Mesothelial cell of epicardium (in vitro differentiated cells): ENCODE measurements around the gene PCSK1. TPM values are rescaled to one million over a fixed set of nuclear protein-coding genes. Genes with fewer than 3 reads are reported as not detected.

Experiments
- DNase-seq, 2 experiments: peaks; one replicate each; pipeline ENCODE4 v3.0.0; 2021; ENCODE audit warnings: low spot score in 2 of 2; ENCODE audit not compliant: unreplicated experiment in 2 of 2
- H3K27ac Mint-ChIP-seq: 2 replicates; pipeline ENCODE4 v1.8.0; 2021; ENCODE audit warnings: mixed read lengths
- H3K27me3 Mint-ChIP-seq: 2 replicates; pipeline ENCODE4 v1.8.0; 2021; ENCODE audit warnings: low read depth, mixed read lengths
- H3K36me3 Mint-ChIP-seq: 2 replicates; pipeline ENCODE4 v1.8.0; 2021; ENCODE audit warnings: mixed read lengths
- H3K4me1 Mint-ChIP-seq: 2 replicates; pipeline ENCODE4 v1.8.0; 2021; ENCODE audit warnings: mixed read lengths
- H3K4me3 Mint-ChIP-seq: 2 replicates; pipeline ENCODE4 v1.8.0; 2021; ENCODE audit warnings: mild to moderate bottlenecking, moderate library complexity, mixed read lengths
- H3K9me3 Mint-ChIP-seq: 2 replicates; pipeline ENCODE4 v1.8.0; 2021; ENCODE audit warnings: mixed read lengths
- total RNA-seq: library from RNA; stranded (reverse); gene quantifications from 3 replicates; pipeline ENCODE4 v1.2.1, GENCODE V29; 2021
- TF ChIP-seq, protein P1 (sequence below): fragments of 200-600 bp; sonication (generic); IDR thresholded peaks from one replicate; pipeline ENCODE4 v1.5.0; 2021; ENCODE audit warnings: antibody characterized with exemption; ENCODE audit not compliant: unreplicated experiment

The PCSK1 gene
- total RNA-seq, 1 donor from 2014 or later = not detected

DNA sequence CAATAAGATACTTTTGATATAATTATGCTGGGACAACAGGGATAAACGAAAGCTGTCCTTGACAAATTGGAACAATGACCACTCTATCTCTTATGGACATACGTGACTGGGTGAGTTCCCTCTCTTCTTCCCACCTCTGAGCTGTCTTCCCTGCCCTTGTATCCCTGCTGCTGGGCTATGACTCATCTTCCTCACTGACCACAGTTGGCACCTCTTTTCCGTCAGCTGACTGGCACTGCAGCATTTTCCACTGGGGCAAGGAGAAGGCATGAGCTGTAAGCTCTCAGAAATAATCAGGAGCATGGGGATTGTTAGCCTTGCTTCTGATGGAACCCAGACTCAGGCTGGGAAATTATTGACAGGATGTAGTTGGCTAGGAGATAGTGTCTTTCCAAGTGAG lies 48.7 kb downstream of the PCSK1 start:
- Mint-ChIP-seq H3K27me3 (peaks cover 31% of the 10 kb centered on the region), H3K27ac (no peak overlapping the region), H3K36me3 (no peaks in the 10 kb centered on the region), H3K9me3 (no peaks in the 10 kb centered on the region), H3K4me1 (no peaks in the 10 kb centered on the region), H3K4me3 (no peak overlapping the region)
- no peak for DNase-seq
- TF ChIP-seq, protein P1, sequence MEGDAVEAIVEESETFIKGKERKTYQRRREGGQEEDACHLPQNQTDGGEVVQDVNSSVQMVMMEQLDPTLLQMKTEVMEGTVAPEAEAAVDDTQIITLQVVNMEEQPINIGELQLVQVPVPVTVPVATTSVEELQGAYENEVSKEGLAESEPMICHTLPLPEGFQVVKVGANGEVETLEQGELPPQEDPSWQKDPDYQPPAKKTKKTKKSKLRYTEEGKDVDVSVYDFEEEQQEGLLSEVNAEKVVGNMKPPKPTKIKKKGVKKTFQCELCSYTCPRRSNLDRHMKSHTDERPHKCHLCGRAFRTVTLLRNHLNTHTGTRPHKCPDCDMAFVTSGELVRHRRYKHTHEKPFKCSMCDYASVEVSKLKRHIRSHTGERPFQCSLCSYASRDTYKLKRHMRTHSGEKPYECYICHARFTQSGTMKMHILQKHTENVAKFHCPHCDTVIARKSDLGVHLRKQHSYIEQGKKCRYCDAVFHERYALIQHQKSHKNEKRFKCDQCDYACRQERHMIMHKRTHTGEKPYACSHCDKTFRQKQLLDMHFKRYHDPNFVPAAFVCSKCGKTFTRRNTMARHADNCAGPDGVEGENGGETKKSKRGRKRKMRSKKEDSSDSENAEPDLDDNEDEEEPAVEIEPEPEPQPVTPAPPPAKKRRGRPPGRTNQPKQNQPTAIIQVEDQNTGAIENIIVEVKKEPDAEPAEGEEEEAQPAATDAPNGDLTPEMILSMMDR = no peak

DNA sequence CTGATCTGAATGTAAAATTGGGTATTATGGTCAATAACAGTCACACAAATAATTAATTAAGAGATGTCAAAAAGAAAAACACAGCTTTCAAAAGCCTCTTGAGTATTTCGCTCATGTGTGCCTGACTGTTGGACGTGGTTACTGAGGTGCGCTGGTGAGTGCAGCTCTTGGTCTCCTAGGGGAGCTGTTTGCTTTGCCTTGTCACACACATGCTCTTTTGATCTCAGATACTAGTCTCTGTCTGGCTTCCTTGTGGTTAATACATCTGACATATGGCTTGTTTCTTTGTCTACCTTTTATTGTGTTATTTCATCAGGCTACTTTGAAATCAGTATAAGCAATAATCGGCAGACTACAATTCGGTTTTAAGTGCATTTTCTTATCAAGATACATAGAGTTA lies 51.5 kb downstream of the PCSK1 start:
- Mint-ChIP-seq H3K9me3 (no peaks in the 10 kb centered on the region), H3K27me3 (peaks cover 35% of the 10 kb centered on the region), H3K4me3 (no peak overlapping the region), H3K4me1 (no peaks in the 10 kb centered on the region), H3K36me3 (no peaks in the 10 kb centered on the region), H3K27ac (no peak overlapping the region)
- TF ChIP-seq, protein P1 = no peak
- no peak for DNase-seq

DNA sequence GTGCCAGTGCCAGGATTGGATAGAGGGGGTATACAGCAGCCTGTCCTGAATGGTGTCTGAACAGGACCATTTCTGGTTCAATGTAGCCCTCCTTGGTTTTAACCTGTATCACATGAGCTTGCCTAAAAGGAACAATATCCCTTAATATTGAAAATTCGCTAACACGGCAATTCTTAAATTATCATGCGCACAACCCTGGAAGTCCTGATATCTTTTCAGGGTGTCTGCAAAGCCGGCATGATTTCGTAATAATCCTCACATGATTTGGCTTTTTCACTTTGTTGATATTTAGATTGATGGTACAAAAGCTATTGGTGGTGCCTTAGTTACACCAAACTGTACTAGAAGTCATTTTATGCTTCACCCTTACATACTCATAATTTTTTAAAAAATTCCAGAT lies 53.2 kb downstream of the PCSK1 start:
- Mint-ChIP-seq H3K9me3 (no peaks in the 10 kb centered on the region), H3K36me3 (no peaks in the 10 kb centered on the region), H3K4me1 (no peaks in the 10 kb centered on the region), H3K27me3 (peaks cover 33% of the 10 kb centered on the region), H3K27ac (no peak overlapping the region), H3K4me3 (no peak overlapping the region)
- no peak for DNase-seq
- TF ChIP-seq, protein P1 = no peak

DNA sequence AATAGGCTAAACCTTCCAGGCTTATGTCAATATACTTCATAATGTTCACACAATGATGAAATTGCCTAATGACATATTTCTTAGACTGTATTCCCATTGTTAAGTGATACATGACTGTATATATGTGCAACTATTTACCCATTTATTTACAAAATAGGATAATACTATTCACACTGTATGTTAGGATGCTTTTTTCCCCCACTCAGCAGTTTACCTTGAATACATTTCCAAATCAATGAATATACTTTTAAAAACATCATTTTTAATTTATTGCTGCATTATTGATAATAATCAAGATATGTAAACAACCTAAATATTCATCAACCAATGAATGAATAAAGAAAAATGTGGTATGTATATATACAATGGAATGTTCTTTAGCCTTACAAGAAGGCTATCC lies 55.5 kb downstream of the PCSK1 start:
- H3K4me3 Mint-ChIP-seq = no peak overlapping the region
- no peak for DNase-seq
- no peaks in the 10 kb centered on the region for H3K4me1 Mint-ChIP-seq
- H3K36me3 Mint-ChIP-seq = no peaks in the 10 kb centered on the region
- H3K9me3 Mint-ChIP-seq = no peaks in the 10 kb centered on the region
- peaks cover 40% of the 10 kb centered on the region for H3K27me3 Mint-ChIP-seq
- H3K27ac Mint-ChIP-seq = no peak overlapping the region
- TF ChIP-seq, protein P1 = no peak

DNA sequence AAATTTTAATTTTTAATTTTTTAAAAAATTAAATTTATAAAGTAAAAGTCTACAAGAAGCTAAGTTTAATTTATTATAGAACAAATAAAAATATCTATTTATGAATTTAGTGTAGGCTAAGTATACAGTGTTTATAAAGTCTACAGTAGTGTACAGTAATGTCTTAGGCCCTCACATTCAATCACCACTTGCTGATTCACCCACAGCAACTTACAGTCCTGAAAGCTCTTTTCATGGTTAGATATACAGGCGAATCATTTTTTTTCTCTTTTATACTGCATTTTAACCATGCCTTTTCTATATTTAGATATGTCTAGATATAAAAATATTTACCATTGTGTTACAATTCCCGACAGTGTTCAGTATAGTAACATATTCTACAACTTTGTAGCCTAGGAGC lies 55.9 kb downstream of the PCSK1 start:
- Mint-ChIP-seq H3K27me3 (peaks cover 44% of the 10 kb centered on the region), H3K4me3 (no peak overlapping the region), H3K36me3 (no peaks in the 10 kb centered on the region), H3K27ac (no peak overlapping the region), H3K4me1 (no peaks in the 10 kb centered on the region), H3K9me3 (no peaks in the 10 kb centered on the region)
- TF ChIP-seq, protein P1 = no peak
- no peak for DNase-seq

DNA sequence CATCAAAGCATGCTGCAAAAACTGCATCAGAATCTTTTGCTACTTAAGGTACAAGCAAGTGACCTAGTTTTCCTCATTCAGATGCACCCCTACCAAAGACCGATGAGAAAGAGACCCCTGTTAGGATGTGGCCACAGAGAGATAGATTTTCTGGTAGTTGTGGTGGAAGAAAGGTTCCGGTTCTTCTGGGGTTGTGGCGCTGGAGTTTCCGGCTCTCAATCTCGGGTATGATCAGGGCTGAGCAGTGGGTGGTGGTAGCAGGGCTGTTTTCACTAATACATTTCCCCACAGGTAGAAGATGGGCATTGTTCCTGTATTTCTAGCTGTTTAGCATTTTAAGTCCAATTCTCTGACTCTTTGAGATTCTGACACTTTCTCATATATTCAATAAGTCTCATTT lies 58.4 kb downstream of the PCSK1 start:
- Mint-ChIP-seq H3K36me3 (no peaks in the 10 kb centered on the region), H3K4me3 (no peak overlapping the region), H3K4me1 (no peaks in the 10 kb centered on the region), H3K27ac (no peak overlapping the region), H3K27me3 (peaks cover 45% of the 10 kb centered on the region), H3K9me3 (no peaks in the 10 kb centered on the region)
- TF ChIP-seq, protein P1 = no peak
- no peak for DNase-seq
